NCI-H2081 treated with DMSO at 0.1 percent for 48 hours (cell line): Measurements from ENCODE around the gene NR2F2.

ENCODE experiments used
- DNase-seq: peaks from one replicate; lab custom pipeline; 2025; lab: John Stamatoyannopoulos, UW

NR2F2 gene

DNA sequence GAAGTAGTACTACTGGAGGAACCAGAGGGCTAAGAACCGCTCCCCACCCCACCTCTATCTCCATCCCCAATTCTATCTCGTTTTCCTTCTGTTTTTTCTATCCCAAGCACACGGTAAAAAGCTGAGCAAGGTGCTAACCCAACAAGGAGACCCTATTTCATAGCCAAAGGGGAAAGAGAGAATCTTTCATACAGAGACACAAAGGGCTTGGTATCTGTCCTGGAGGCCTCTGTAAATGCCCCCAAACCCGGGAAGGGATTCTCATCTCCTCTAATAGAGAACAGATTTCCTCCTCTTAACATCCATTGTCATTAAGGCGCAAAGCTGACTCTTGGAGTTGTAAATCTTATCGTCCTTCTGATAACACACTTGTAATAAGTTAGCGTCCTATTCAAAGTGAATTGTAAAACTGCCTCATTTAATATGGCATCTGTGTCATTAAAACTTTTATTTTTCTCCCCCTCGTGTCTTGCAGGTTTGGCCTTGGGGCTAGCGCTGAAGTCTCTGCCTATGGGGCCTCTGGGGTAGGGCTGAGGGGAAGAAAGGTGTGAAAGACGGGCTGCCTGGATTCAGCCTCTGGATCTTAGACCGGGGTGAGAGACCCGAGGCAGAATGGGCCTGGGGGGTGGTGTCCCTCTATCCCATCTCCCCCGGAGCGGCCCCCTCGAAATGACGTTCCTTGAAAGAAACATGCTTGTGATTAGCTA, 12.1 kb downstream of the NR2F2 start:
- DNase-seq: no peak

- DNase-seq: no peak
Observed at GRCh38 chr15:96343113-96344059, 12.9 kb downstream of the NR2F2 start.

DNA sequence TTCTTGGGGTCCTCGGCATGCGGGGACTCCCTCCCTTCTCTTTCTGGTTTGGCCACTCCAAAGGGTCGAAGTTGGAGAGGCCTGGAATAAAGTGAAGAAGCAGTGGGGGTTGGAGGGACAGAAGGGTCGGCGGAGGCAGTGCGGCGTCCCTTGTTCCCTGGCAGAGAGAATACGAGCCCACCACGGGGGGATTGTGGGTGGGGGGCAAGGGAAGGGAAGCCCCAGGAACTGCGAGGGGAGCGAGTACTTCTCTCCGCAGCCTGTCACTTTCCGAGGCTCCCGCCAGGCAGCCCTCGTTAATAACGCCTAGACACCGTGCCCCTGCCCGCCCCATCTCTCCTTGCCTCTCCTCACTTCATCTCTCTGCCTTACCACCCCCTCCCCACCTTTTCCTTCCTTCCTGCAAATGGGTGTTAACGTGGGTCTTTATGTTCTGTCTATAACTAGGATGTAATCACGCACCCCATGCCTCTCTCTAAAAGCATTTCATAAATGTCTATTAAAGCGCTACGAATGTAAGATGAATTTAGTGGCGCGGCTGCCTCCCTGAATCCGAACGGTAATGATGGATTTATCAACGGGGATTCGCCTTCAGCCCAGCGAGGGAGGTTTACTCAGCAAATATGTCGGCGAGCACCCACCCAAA, 13.7 kb downstream of the NR2F2 start:
- no peak for DNase-seq

GRCh38 chr15:96344706-96345559, 14.4 kb downstream of the NR2F2 start:
- no peak for DNase-seq

- no peak for DNase-seq
Observed at GRCh38 chr15:96345560-96346399, 15.3 kb downstream of the NR2F2 start.

- DNase-seq: no peak
Observed at GRCh38 chr15:96346409-96346970, 16.0 kb downstream of the NR2F2 start.

DNA sequence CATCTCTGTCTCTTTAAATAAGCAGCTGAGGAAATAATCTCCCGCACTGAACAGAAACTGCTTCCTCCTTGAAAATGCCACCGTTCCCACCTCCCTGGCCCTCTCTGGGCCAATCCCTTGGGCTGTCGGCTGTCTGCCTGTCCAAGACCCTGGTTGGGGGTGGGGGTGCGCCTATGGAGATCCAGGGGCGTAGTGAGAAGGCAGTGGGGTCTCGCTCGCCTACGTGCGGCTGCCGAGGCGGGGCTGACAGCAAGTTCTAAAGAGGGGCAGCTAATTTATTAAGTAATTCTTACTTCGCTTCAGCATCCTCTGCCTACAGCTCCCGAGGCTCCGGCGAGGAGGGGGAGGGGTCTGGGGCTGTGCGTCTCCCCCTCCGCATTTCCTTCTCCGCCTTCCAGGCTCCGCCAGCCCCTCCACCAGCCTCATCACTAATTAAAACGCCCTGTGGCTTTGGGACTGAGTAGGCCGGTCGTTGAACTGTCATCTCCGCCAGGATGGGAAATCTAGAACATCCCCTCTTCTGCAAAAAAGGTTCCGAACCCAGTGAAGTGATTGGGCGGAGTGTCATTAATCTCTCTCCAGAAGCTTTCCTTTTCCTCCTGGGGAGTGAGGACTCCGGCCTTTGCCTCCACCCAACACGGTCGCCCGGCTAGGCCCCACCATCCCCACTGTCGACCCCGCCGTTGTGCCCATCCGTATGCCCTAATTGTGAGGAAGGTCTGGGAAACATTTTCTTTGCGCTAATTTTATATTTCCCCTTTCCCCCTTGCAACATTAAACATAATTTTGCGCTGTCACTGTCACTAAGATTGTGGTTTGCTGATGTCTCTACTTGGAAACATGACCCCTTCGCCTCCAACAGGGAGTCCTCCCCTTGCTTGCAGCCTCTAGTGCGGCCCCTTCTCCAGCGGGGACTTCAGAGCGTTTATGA, 16.9 kb downstream of the NR2F2 start:
- DNase-seq: no peak

- DNase-seq: no peak
Observed at GRCh38 chr15:96348112-96349027, 17.9 kb downstream of the NR2F2 start.

DNA sequence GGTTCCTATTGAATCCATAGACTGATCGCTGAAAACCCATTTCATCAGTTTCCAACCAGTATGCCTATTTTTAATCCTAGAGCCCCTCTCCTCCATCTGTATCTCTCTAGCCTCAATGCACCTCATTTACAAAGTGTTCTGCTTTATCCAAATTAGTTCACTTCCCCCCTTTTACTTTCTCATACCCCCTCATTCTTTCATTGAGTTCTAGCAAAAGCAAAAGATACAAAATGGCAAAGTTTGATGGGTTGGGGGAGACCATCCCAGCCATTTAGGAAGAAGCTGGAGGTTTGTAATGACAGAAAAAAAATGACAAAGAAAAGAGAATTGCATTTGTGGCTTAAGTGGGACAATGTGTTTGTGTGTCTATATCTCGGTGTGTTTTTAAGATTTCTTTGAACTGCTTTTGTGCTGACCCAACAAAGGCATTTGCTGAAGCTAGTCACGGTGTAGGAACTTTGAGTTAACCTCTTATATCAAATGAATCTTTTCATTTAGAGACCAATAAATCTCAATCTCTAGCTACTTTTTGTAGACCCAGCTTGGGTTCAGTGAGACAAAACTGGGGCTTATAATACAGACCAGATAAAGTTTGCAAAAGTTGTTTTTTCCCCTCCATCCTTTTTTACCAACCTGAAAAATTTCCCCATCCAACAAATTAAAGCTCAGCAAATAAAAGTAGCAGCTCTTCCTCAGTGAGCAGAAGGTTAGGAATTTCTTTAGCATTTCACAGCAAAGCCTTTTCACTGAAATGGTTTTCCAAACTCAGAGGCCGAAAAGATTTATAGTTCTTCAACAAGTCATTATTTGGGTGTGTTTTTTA, 18.7 kb downstream of the NR2F2 start:
- DNase-seq: no peak

GRCh38 chr15:96349857-96350720, 19.6 kb downstream of the NR2F2 start:
- no peak for DNase-seq

DNA sequence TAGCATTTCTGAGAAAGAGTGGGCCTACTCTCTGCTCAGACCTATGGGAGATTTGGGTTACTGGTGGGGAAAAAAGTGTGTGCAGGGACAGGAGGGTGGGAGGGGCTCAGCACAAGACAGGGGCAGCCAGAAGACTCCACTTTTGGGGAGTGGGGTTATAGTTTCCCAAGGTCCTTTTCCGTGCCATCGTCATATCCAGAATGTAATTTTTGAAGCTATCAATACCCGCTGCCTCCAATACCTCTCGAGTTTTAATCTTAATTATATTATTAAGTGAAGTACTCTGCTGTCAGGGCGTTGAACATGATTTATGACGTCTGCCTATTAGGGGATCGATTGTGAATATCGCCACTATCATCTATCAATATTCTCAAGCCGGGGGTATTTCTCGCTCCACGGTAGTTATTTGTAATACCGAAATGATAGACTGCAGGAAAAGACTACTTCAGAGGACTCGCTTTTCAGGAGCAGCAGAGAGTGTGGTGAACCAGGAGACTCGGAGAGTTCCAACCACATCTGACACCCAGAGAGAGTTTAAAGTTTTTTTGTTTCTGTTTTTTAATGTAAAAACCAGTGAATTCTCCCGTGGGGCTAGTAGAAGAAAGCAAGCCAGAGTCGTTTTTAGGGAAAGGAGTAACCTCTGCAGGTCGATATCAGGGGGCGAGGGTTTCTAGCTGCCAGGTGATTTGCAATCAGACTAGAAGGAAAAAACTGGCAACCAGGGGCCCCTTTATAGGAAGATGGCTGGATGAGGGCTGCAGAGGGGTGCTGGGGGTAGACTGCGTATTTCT, 20.6 kb downstream of the NR2F2 start:
- DNase-seq: no peak

DNA sequence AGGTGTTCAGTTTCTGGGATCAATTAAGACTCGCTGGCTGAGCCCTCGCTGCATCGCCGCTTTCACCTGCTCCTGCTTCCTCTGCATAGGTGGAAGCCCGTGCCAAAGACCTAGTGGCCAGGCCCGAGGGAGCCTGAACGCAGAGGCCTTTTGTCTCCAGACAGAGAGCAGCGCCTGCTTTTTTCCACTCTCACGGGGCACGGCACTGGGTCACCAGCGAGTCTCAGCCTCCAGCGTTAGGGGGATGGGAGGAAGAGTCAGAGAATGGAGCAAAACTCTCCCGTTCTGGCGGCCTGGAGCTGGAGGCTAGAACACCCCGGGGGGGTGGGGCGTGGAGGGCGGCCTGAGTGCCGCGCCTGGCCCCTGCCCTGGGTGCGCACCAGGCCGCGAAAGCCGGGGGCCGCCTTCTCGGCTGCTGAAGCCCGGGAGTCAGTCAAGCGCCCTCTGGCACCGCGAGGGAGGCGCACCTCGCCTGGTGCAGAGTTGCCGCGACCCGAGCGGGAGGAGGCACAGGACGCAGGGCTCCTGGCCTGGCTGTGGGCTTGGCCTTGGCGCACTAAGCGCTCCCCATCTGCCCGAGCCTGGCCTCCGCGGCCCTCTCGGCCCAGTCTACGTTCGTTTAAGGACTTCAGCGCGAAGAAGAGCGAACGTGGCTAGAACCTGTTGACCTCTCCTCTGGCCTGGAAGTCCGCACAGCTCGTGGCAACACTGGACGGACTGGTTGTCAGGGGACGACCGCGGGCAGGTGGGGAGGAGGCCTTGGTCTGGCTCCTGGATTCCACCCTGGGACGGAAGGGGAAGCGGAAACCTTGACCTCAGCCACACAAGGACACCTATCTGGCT, 21.5 kb downstream of the NR2F2 start:
- DNase-seq: no peak

DNA sequence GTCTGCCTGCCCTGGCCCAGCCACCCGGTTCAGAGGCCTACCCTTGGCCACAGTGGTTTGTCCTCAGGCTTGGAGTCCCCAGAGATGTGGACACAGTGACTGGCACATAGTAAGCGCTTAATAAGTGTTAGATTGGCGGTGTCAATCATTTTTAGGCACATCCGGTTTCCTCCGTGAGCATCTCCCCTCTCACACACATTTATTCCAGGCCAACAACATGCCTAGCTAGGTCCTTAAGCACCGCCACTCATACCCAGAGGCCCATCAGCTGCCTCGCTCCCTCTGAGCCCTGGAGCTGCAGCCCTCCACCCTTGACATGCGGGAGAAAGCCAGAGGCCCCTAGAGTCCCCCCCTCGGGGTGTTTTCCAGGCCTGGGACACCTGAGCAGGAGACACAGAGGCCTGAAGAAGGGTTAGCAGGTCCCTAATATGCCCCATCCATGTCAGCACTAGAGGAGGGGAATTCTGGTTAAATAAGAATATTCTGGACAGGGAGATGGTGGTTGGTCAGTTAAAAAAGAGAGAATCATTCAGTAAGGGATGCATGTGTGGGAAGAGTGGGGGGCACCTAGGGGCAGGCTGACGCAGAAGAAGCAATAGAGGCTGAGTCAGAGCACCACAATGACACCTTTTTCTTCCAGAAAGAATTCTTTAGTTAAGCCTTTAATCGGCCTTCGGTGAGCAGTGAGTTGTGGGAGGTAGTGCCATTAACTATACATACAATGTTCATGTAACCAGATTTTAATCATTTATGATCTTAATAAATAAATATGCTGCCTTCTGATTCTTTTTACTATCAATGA, 22.3 kb downstream of the NR2F2 start:
- DNase-seq: no peak

DNA sequence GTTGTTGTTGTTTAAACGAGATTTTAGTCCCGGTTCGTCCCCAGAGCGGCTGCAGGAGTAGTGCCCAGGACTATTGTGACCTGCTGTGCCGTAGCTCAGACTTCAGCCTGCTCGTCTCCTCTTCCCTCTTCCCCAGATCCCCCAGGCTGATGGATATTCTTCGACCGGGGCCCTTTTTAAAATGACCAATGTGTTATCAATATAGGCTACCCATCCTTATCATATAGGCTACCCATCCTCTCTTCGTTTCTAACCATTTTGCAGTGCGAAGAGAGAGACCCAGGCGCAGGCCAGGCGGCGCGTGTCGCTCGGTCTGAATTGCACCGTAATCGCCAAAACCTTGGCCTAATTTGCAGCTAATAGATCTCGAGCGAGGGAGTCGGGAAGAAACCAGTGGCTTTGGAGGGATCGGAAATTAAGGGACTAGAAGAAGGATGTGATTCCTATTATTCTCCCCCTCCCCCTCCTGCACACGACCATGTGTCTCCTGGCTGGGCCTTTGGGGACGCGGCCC, 23.0 kb downstream of the NR2F2 start:
- no peak for DNase-seq
